Cardiac muscle cell (in vitro differentiated cells and primary cell): Measurements from ENCODE around the gene OPN4. TPM values are rescaled to one million over a fixed set of nuclear protein-coding genes. Genes with fewer than 3 reads are reported as not detected.
A peak's percentile ranks its signal among the peaks of the same experiment; 100 is the strongest.

ENCODE experiments used
- DNase-seq, 2 donors: peaks; one replicate each; pipeline versions ENCODE4 v3.0.0 to v3.0.0-alpha.2; 2010 to 2017; ENCODE audit warnings: low read depth in 1 of 2, low spot score in 1 of 2
- H3K27ac ChIP-seq: fragments of 200-600 bp; sonication (generic); 2 replicates; pipeline ENCODE4 v1.5.1; 2016
- H3K27me3 ChIP-seq: fragments of 200-600 bp; sonication (generic); 2 replicates; pipeline ENCODE4 v1.6.0; 2016; ENCODE audit warnings: control low read depth
- H3K36me3 ChIP-seq: fragments of 200-600 bp; sonication (generic); 2 replicates; pipeline ENCODE4 v1.5.1; 2016; ENCODE audit warnings: control low read depth
- H3K4me1 ChIP-seq: fragments of 200-600 bp; sonication (generic); 2 replicates; pipeline ENCODE4 v1.8.1; 2017; ENCODE audit warnings: low read depth, mild to moderate bottlenecking, mixed run types
- H3K4me3 ChIP-seq: fragments of 200-600 bp; sonication (generic); 2 replicates; pipeline ENCODE4 v1.5.1; 2016; ENCODE audit warnings: mild to moderate bottlenecking
- H3K9me3 ChIP-seq: fragments of 200-600 bp; sonication (generic); 2 replicates; pipeline ENCODE4 v1.5.1; 2017; ENCODE audit warnings: low read depth, mild to moderate bottlenecking, control low read depth
- polyA plus RNA-seq: library from polyadenylated mRNA; unstranded; fragments of >200 nt; fragmentation: Nextera tagmentation; extraction: Ambion mirVana; gene quantifications from 2 replicates; pipeline ENCODE4 v1.2.1, GENCODE V29; 2016
- total RNA-seq: library from RNA; depleted of rRNA; stranded (reverse); fragments of >200 nt; gene quantifications from 2 replicates; pipeline ENCODE4 v1.2.3, GENCODE V29; 2016
- TF ChIP-seq, protein P1 (sequence below): IDR thresholded peaks from 2 replicates; pipeline ENCODE4 v1.5.1; 2012; ENCODE audit warnings: low read depth, mild to moderate bottlenecking, low read length

Gene OPN4
- total and polyA plus RNA-seq, 2 experiments from 2014 or later, result 0.18 TPM; not detected in 1

DNA sequence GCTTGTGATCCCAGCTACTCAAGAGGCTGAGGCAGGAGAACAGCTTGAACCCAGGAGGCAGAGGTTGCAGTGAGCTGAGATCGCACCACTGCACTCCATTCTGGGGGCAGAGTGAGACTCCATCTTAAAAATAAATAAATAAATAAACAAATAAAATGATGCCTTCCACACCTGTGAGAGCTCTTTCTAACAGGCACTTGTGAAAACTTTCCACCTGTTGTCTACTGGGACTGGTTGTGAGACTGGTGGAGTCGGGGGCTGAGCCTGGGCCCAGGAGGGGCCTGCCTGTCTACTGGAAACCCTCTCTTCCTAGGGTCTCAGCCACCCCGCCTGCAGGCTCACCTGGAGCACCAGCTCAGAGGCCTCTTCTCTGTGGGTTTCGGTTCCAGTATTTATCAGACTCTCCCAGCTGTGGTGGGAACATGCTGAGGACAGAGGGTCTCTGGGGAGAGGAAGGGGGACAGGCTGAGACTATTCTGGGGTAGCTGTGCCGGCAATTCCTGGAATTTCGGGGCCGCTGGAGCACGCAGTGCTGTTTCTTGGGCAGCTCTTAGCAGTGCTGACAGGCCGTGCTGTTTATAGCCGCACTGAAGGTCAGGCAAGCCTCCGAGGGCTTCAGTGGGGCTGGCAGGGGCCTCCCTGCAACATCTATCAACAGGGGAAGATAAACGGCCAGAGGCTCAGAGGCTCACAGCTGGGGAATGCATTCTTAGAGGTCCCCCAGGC is 17.8 kb downstream of the OPN4 start:
- Histone ChIP-seq H3K4me1 (peaks cover 71% of the 10 kb centered on the region), H3K4me3 (peak overlapping the region; percentile 59), H3K27me3 (no peaks in the 10 kb centered on the region), H3K9me3 (no peaks in the 10 kb centered on the region), H3K27ac (peak overlapping the region; percentile 100), H3K36me3 (peaks cover 19% of the 10 kb centered on the region)
- peak; percentile 46 to 92 for DNase-seq
- TF ChIP-seq, protein P1, sequence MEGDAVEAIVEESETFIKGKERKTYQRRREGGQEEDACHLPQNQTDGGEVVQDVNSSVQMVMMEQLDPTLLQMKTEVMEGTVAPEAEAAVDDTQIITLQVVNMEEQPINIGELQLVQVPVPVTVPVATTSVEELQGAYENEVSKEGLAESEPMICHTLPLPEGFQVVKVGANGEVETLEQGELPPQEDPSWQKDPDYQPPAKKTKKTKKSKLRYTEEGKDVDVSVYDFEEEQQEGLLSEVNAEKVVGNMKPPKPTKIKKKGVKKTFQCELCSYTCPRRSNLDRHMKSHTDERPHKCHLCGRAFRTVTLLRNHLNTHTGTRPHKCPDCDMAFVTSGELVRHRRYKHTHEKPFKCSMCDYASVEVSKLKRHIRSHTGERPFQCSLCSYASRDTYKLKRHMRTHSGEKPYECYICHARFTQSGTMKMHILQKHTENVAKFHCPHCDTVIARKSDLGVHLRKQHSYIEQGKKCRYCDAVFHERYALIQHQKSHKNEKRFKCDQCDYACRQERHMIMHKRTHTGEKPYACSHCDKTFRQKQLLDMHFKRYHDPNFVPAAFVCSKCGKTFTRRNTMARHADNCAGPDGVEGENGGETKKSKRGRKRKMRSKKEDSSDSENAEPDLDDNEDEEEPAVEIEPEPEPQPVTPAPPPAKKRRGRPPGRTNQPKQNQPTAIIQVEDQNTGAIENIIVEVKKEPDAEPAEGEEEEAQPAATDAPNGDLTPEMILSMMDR, result no peak

DNA sequence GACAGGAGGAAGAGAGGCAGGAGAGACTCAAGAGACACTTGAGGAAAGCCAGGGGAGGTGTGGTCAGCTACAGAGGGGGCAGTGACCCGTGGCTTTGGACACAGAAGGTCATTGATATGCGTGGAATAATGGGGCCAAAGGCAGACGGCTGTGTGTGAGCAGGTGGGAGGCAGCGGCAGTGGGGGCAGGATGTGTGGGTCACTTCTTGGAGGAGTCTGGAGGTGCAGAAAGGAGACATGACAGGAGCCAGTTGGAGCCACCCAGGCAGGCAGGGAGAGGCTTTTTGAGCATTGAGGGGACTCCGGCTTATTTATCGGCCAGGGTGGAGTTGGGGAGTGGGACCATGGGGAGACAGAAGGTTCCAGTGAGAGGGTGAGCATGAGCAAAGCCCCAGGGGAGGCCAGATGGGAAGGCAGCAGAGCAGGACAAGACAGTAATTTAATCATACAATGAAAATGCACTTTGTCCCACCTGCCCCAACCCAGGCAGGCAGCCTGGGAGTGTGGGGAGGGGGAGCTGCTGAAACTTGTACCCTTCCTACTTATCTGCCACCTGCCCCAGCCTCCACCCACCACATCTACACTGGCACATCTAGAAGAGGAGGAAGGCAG is 19.0 kb downstream of the OPN4 start:
- TF ChIP-seq, protein P1, result no peak
- Histone ChIP-seq H3K36me3 (peaks cover 19% of the 10 kb centered on the region), H3K4me3 (peak overlapping the region; percentile 24), H3K4me1 (peaks cover 71% of the 10 kb centered on the region), H3K27ac (peak overlapping the region; percentile 100), H3K27me3 (no peaks in the 10 kb centered on the region), H3K9me3 (no peaks in the 10 kb centered on the region)
- DNase-seq, result no peak

DNA sequence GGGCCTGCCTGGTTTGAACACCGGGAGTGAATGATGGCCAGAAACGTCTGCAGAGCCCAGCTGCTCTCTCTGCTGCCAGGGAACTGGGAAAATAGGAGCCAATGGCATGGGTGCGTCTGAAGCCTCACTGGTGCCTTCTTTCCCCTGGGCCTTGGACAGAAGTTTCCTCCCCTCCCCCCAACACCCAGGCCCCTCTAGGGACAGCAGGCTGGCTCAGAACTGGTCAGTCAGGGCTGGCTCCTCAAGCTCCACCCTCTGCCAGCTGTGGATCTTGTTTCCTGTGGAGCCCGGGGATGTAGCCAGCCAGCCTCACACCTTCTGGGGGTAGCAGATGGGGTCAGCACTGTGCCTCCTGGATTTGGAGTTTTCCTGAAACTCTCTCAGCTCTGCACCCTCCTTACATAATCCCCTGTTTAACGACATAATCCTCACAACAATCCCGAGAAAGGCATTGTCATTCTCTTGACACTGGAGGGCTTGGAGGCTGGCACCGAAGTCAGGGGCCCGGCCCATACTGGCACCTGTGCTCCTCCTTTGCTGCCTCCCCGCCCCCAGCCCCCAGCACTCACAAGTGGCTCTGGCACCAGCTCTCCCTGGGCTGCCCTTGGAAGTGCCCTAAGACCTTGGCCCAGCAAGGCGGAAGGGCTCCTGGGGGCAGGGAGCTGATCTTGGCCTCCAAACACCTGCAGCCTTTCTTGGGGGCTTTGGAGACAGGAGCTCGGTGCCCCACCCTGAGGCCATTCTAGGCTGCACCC is 19.7 kb downstream of the OPN4 start:
- peak overlapping the region; percentile 24 for H3K4me3 ChIP-seq
- no peaks in the 10 kb centered on the region for H3K9me3 ChIP-seq
- peaks cover 78% of the 10 kb centered on the region for H3K4me1 ChIP-seq
- TF ChIP-seq, protein P1, result no peak
- DNase-seq, result no peak
- H3K27me3 ChIP-seq, result no peaks in the 10 kb centered on the region
- H3K27ac ChIP-seq, result peak overlapping the region; percentile 100
- H3K36me3 ChIP-seq, result peaks cover 21% of the 10 kb centered on the region

DNA sequence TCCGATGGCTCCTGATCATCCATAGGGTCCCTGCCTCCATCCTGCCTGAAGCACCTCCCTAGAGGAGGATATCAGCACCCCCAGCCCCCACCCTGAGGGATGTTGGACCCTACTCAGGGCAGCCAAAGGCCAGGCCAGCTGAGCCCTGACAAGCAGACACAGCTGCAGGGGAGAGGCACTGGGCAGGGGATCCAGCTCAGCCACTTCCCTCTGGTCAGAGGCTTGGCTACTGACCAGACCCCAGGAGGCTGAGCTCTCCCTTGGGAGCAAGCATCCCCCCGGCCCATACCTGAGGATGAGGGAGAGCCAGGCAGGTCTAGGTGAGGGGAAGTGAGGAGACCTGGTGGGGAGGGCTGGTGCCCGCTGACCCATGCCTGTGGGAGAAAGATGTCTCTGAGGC is 20.6 kb downstream of the OPN4 start:
- no peak for DNase-seq
- peaks cover 30% of the 10 kb centered on the region for H3K36me3 ChIP-seq
- TF ChIP-seq, protein P1, result no peak
- H3K27ac ChIP-seq, result peak overlapping the region; percentile 100
- peaks cover 87% of the 10 kb centered on the region for H3K4me1 ChIP-seq
- H3K27me3 ChIP-seq, result no peaks in the 10 kb centered on the region
- peak overlapping the region; percentile 6 for H3K4me3 ChIP-seq
- no peaks in the 10 kb centered on the region for H3K9me3 ChIP-seq

DNA sequence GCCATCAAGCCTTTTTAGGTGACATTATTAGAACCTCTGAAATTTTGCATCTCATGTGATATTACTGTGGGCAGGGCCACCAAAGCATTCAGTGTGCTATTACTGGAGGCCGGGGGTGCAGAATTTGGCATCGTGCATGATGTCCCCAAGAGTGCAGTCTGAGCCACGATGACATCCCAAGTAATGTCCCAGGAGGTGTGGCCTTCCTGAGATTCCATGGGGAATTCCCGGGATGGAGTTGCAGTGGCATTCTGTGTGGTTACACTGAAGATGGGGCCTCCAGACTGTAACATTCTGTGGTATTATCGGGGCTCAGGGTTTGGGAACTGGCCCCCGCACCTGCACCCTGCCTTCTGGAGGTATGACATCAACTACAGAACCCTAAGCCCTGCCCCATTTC is 23.0 kb downstream of the OPN4 start:
- Histone ChIP-seq H3K4me3 (no peak overlapping the region), H3K4me1 (peaks cover 87% of the 10 kb centered on the region), H3K36me3 (peaks cover 55% of the 10 kb centered on the region), H3K27ac (peak overlapping the region; percentile 100), H3K9me3 (no peaks in the 10 kb centered on the region), H3K27me3 (no peaks in the 10 kb centered on the region)
- DNase-seq, result no peak
- TF ChIP-seq, protein P1, result no peak
